Type B pancreatic cell (in vitro differentiated cells): Measurements from ENCODE around the gene PARP11. TPM values are rescaled to one million over a fixed set of nuclear protein-coding genes. Genes with fewer than 3 reads are reported as not detected.
"Not testable (repeated sequence)": the region's sequence is repeated elsewhere in the genome, so short reads cannot be mapped to it uniquely, and the experiment has no call there.

Experiments
- DNase-seq: peaks from one replicate; pipeline ENCODE4 v3.0.0; 2021; ENCODE audit warnings: mixed read lengths; ENCODE audit not compliant: unreplicated experiment; ENCODE audit errors: extremely low spot score
- H3K27ac Mint-ChIP-seq: 2 replicates; pipeline ENCODE4 v1.8.0; 2021; ENCODE audit warnings: mild to moderate bottlenecking, mixed read lengths
- H3K27me3 Mint-ChIP-seq: 2 replicates; pipeline ENCODE4 v1.8.0; 2021; ENCODE audit warnings: mixed read lengths
- H3K36me3 Mint-ChIP-seq: 2 replicates; pipeline ENCODE4 v1.8.0; 2021; ENCODE audit warnings: mixed read lengths
- H3K4me1 Mint-ChIP-seq: one replicate; pipeline ENCODE4 v1.8.0; 2021; ENCODE audit warnings: mixed read lengths; ENCODE audit not compliant: unreplicated experiment
- H3K4me3 Mint-ChIP-seq: 2 replicates; pipeline ENCODE4 v1.8.0; 2021; ENCODE audit warnings: mild to moderate bottlenecking, mixed read lengths
- H3K9me3 Mint-ChIP-seq: 2 replicates; pipeline ENCODE4 v1.8.0; 2021; ENCODE audit warnings: mixed read lengths
- CTCF ChIP-seq: fragments of 200-600 bp; sonication (generic); conservative IDR thresholded peaks from 2 replicates; pipeline ENCODE4 v1.5.0; 2021; ENCODE audit warnings: antibody characterized with exemption, mild to moderate bottlenecking
- total RNA-seq: library from RNA; stranded (reverse); gene quantifications from 2 replicates; pipeline ENCODE4 v1.2.1, GENCODE V29; 2021; ENCODE audit warnings: low replicate concordance

The PARP11 gene
- total RNA-seq, 1 donor from 2014 or later: 14.4 TPM

- not testable (repeated sequence) for DNase-seq, H3K4me1 Mint-ChIP-seq, H3K4me3 Mint-ChIP-seq, H3K9me3 Mint-ChIP-seq, H3K27ac Mint-ChIP-seq, H3K27me3 Mint-ChIP-seq
- peaks cover 47% of the 10 kb centered on the region for H3K36me3 Mint-ChIP-seq
Observed at GRCh38 chr12:3838701-3839548, 34.3 kb downstream of the PARP11 start.

GRCh38 chr12:3838076-3838475, 35.1 kb downstream of the PARP11 start:
- peaks cover 5% of the 10 kb centered on the region for H3K9me3 Mint-ChIP-seq
- H3K27me3 Mint-ChIP-seq: no peaks in the 10 kb centered on the region
- no peak overlapping the region for H3K27ac Mint-ChIP-seq

GRCh38 chr12:3837049-3837448, 36.1 kb downstream of the PARP11 start:
- DNase-seq: no peak
- no peaks in the 10 kb centered on the region for H3K27me3 Mint-ChIP-seq
- H3K4me1 Mint-ChIP-seq: no peaks in the 10 kb centered on the region
- no peak overlapping the region for H3K4me3 Mint-ChIP-seq
- no peak overlapping the region for H3K27ac Mint-ChIP-seq
- peaks cover 44% of the 10 kb centered on the region for H3K36me3 Mint-ChIP-seq
- no peak for TF ChIP-seq CTCF
- peaks cover 3% of the 10 kb centered on the region for H3K9me3 Mint-ChIP-seq

More at GRCh38 chr12:3838076-3838475, 35.1 kb downstream of the PARP11 start:
- DNase-seq: no peak
- Mint-ChIP-seq H3K4me3 (no peak overlapping the region), H3K36me3 (peaks cover 47% of the 10 kb centered on the region), H3K4me1 (no peaks in the 10 kb centered on the region)
- no peak for TF ChIP-seq CTCF

- no peak for TF ChIP-seq CTCF
- Mint-ChIP-seq H3K9me3 (no peaks in the 10 kb centered on the region), H3K4me3 (no peak overlapping the region), H3K27ac (no peak overlapping the region), H3K27me3 (no peaks in the 10 kb centered on the region), H3K36me3 (peaks cover 40% of the 10 kb centered on the region), H3K4me1 (no peaks in the 10 kb centered on the region)
- DNase-seq: no peak
Observed at GRCh38 chr12:3836641-3837040, 36.6 kb downstream of the PARP11 start.

- no peaks in the 10 kb centered on the region for H3K27me3 Mint-ChIP-seq
- H3K4me1 Mint-ChIP-seq: no peaks in the 10 kb centered on the region
- H3K9me3 Mint-ChIP-seq: no peaks in the 10 kb centered on the region
- H3K36me3 Mint-ChIP-seq: peaks cover 32% of the 10 kb centered on the region
- no peak overlapping the region for H3K27ac Mint-ChIP-seq
- no peak overlapping the region for H3K4me3 Mint-ChIP-seq
- no peak for DNase-seq
- TF ChIP-seq CTCF: no peak
Observed at GRCh38 chr12:3835914-3836313, 37.3 kb downstream of the PARP11 start.

GRCh38 chr12:3834774-3835173, 38.4 kb downstream of the PARP11 start:
- no peaks in the 10 kb centered on the region for H3K27me3 Mint-ChIP-seq
- no peaks in the 10 kb centered on the region for H3K9me3 Mint-ChIP-seq
- TF ChIP-seq CTCF: no peak
- H3K36me3 Mint-ChIP-seq: peaks cover 22% of the 10 kb centered on the region
- no peak overlapping the region for H3K4me3 Mint-ChIP-seq
- no peaks in the 10 kb centered on the region for H3K4me1 Mint-ChIP-seq
- DNase-seq: no peak
- H3K27ac Mint-ChIP-seq: no peak overlapping the region
